Measurements from ENCODE around the gene KCNK15.
A peak's percentile ranks its signal among the peaks of the same experiment; 100 is the strongest.
"Not testable (repeated sequence)": the region's sequence is repeated elsewhere in the genome, so short reads cannot be mapped to it uniquely, and the experiment has no call there.

The KCNK15 gene

DNA sequence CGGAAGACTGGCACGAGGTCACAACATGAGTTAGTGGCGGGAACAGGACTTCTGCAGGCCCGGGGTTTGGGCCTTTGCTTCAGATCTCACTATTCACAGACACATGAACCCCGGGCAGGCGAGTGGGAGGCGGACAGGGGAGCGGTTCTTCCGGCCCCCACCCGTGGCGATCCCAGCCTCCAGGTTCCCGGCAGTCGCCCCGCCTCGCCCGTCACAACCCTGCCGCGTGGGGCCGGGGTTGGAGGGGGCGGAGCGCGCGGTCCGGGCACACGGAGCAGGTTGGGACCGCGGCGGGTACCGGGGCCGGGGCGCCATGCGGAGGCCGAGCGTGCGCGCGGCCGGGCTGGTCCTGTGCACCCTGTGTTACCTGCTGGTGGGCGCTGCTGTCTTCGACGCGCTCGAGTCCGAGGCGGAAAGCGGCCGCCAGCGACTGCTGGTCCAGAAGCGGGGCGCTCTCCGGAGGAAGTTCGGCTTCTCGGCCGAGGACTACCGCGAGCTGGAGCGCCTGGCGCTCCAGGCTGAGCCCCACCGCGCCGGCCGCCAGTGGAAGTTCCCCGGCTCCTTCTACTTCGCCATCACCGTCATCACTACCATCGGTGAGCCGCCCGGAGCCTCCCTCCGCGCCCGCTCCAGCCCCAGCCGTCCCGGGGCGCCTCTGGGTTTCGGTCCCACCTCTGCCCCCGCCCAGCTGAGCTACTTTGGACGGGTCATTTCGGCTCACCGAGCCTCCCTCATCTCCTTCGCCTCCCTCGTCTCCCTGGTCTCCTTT, at the start of gene KCNK15:
Gene KCNK15 (plus strand): TSS at position 268 of the 769 bp plus-strand sequence. CDS start 46 bp downstream, at position 314.
- H3K27ac ChIP-seq (ENCODE audit: low read length): no peak within 1 kb of the TSS
- no peaks in the 10 kb centered on the region for H3K9me3 ChIP-seq (ENCODE audit: control insufficient read depth in 1 of 2, low read length in 2 of 2)
- H3K36me3 ChIP-seq (ENCODE audit: control insufficient read depth in 1 of 2, insufficient read depth in 2 of 2, low read length in 2 of 2): no peaks in the 10 kb centered on the region
- H3K4me1 ChIP-seq (ENCODE audit: control insufficient read depth in 1 of 2, insufficient read depth in 2 of 2, low read length in 2 of 2): peaks cover 0 to 4% of the 10 kb centered on the region in 2 donors
- H3K4me3 ChIP-seq (ENCODE audit: low read depth in 1 of 2, low read length in 2 of 2): peak within 1 kb of the TSS; percentile 17 to 65
- peaks cover 24% of the 10 kb centered on the region for H3K27me3 ChIP-seq (ENCODE audit: low read depth, low read length)

DNA sequence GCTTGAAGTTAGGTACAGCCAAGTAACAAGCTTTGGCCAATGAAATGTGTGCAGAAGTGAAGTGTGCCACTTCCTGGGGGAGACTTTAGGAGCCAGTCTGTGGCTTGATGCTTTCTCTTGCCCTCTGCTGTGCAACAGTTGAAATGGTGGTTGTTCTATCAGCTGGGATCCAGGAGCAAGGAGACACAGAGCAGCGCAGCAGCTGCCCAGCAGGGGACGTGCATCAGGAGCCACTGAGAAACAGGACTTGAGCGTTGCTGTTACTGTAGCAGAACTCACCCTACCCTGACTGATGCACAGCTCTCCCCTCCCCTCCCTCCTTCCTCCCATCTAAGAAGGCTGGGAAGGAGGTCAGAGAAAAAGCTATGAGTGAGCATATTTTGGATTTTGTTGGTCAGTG, 49.4 kb upstream of the KCNK15 start:
- Histone ChIP-seq H3K9me3 (ENCODE audit: control insufficient read depth in 1 of 2, low read length in 2 of 2) (peaks cover 0 to 2% of the 10 kb centered on the region in 2 donors), H3K4me1 (ENCODE audit: control insufficient read depth in 1 of 2, insufficient read depth in 2 of 2, low read length in 2 of 2) (peaks cover 0 to 16% of the 10 kb centered on the region in 2 donors), H3K27ac (ENCODE audit: low read length) (no peak overlapping the region), H3K36me3 (ENCODE audit: control insufficient read depth in 1 of 2, insufficient read depth in 2 of 2, low read length in 2 of 2) (no peaks in the 10 kb centered on the region), H3K27me3 (ENCODE audit: low read depth, low read length) (no peaks in the 10 kb centered on the region), H3K4me3 (ENCODE audit: low read depth in 1 of 2, low read length in 2 of 2) (no peak overlapping the region)

DNA sequence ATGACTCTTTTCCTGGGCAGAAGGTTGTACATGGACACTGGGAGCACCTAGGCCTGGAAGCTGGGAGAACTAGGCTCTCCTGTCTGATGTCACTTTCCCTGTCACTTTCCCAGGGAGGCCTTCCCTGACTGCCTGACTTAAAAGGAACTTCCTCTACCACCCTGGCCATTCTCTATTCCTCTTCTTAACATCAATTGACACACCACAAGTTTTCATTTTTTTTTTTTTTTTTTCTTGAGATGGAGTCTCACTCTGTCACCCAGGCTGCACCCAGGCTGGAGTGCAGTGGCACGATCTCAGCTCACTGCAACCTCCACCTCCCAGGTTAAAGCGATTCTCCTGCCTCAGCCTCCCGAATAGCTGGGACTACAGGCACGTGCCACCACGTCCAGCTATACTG, 48.6 kb upstream of the KCNK15 start:
- H3K27me3 ChIP-seq (ENCODE audit: low read depth, low read length); H3K4me3 ChIP-seq (ENCODE audit: low read depth in 1 of 2, low read length in 2 of 2); H3K36me3 ChIP-seq (ENCODE audit: control insufficient read depth in 1 of 2, insufficient read depth in 2 of 2, low read length in 2 of 2); H3K9me3 ChIP-seq (ENCODE audit: control insufficient read depth in 1 of 2, low read length in 2 of 2); H3K27ac ChIP-seq (ENCODE audit: low read length): not testable (repeated sequence)
- peaks cover 6 to 16% of the 10 kb centered on the region in 2 donors for H3K4me1 ChIP-seq (ENCODE audit: control insufficient read depth in 1 of 2, insufficient read depth in 2 of 2, low read length in 2 of 2)

DNA sequence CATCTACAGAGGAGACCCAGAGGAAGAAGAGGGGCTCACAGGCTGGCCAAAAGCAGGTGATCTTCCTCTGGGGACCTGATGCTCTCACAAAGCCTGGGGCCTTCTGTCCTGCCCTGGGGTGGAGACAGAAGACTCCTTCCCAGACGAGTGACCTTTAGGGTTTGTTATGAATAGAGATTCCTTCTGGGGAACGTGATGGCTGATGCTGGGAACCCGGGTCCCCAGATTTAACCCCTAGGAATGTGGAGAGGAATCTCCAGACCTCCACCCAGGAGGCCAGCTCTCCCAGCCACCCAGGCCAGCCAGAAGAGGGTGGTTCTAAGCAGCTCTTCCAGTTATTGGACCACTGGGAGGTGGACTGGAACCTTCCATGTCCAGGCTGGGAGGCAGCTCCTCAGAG, 47.3 kb upstream of the KCNK15 start:
- no peaks in the 10 kb centered on the region for H3K27me3 ChIP-seq (ENCODE audit: low read depth, low read length)

DNA sequence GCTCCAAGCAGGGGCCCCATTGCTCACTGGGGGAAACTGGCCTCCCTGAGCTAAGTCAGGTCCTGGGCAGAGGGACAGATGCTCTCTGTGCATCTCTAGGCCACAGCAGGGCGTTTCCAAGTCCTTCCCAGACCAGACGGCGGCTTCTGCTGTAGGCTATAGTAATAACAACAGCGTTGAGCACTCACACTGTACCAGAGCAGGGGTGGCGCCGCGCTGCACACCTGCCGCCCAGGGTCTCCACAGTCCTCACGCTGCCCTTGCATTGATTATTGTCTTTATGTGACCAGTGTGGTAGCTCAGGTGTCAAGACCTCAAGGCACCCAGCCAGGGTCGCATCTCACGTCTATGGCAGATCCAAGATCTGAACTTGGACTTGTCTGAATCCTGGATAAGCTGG, 45.4 kb upstream of the KCNK15 start:
- H3K9me3 ChIP-seq (ENCODE audit: control insufficient read depth in 1 of 2, low read length in 2 of 2): no peaks in the 10 kb centered on the region
- peaks cover 14 to 17% of the 10 kb centered on the region in 2 donors for H3K4me1 ChIP-seq (ENCODE audit: control insufficient read depth in 1 of 2, insufficient read depth in 2 of 2, low read length in 2 of 2)
- no peak overlapping the region for H3K4me3 ChIP-seq (ENCODE audit: low read depth in 1 of 2, low read length in 2 of 2)
- H3K27me3 ChIP-seq (ENCODE audit: low read depth, low read length): no peaks in the 10 kb centered on the region
- no peak overlapping the region for H3K27ac ChIP-seq (ENCODE audit: low read length)
- H3K36me3 ChIP-seq (ENCODE audit: control insufficient read depth in 1 of 2, insufficient read depth in 2 of 2, low read length in 2 of 2): no peaks in the 10 kb centered on the region

More for the DNA sequence above, 47.3 kb upstream of the KCNK15 start:
- no peak overlapping the region for H3K4me3 ChIP-seq (ENCODE audit: low read depth in 1 of 2, low read length in 2 of 2)
- no peaks in the 10 kb centered on the region for H3K9me3 ChIP-seq (ENCODE audit: control insufficient read depth in 1 of 2, low read length in 2 of 2)
- H3K4me1 ChIP-seq (ENCODE audit: control insufficient read depth in 1 of 2, insufficient read depth in 2 of 2, low read length in 2 of 2): peaks cover 14 to 18% of the 10 kb centered on the region in 2 donors
- H3K36me3 ChIP-seq (ENCODE audit: control insufficient read depth in 1 of 2, insufficient read depth in 2 of 2, low read length in 2 of 2): no peaks in the 10 kb centered on the region
- H3K27ac ChIP-seq (ENCODE audit: low read length): no peak overlapping the region

DNA sequence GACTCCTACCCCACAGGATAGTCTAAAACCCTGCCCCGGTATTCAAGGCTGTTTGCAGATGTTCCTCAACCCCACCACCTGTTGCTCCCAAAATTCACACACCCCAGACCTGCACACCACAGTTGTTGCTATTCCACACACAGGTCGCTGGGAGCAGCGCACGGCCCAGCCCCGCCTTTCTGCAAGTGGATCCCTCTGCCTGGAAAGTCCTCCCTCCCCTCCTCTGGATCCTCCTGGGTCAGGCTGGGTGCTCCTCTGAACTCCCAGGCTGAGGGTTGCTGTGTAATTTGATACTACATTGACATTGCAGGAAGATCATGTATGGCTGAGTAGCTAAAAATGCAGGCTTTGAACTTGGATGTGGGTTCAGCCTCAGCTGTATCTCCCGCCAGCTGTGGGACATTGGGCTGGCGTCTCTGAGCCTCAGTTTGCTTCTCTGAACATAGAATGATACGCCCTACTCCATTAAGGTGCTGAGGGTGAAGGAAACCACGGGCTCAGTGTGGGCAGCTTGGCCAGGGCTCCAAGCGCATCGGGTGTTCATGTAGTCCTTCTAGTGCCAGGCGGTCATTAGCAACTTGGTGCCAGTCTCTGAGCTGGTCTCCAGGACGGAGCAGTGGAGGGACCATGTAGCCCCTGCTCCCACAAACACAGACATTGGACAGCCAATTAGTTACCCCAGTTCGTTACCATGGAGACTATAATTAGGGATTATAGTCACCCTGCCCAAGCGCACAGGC, 44.4 kb upstream of the KCNK15 start:
- Histone ChIP-seq H3K9me3 (ENCODE audit: control insufficient read depth in 1 of 2, low read length in 2 of 2) (no peaks in the 10 kb centered on the region), H3K4me3 (ENCODE audit: low read depth in 1 of 2, low read length in 2 of 2) (no peak overlapping the region), H3K27ac (ENCODE audit: low read length) (no peak overlapping the region), H3K36me3 (ENCODE audit: control insufficient read depth in 1 of 2, insufficient read depth in 2 of 2, low read length in 2 of 2) (no peaks in the 10 kb centered on the region), H3K4me1 (ENCODE audit: control insufficient read depth in 1 of 2, insufficient read depth in 2 of 2, low read length in 2 of 2) (peaks cover 14 to 15% of the 10 kb centered on the region in 2 donors), H3K27me3 (ENCODE audit: low read depth, low read length) (no peaks in the 10 kb centered on the region)

DNA sequence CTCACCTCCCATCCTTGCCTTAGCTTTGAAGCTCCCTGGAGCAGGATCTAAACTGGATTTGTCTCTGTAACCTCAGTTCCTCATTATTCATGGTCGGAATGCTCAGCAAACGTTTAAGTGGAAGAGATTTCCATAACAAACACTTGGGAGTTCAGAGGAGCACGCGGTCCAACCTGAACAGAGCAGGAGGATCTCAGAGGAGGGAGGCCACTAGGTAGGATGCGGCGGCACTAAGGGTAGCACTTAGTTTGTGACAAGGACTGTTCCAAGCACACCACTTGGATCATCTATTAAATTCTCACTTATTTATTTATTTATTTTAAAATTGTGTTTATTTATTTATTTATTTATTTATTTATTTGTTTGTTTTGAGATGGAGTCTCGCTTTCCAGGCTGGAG, 43.8 kb upstream of the KCNK15 start:
- Histone ChIP-seq H3K4me3 (ENCODE audit: low read depth in 1 of 2, low read length in 2 of 2) (no peak overlapping the region), H3K4me1 (ENCODE audit: control insufficient read depth in 1 of 2, insufficient read depth in 2 of 2, low read length in 2 of 2) (peaks cover 14 to 15% of the 10 kb centered on the region in 2 donors), H3K27me3 (ENCODE audit: low read depth, low read length) (no peaks in the 10 kb centered on the region), H3K36me3 (ENCODE audit: control insufficient read depth in 1 of 2, insufficient read depth in 2 of 2, low read length in 2 of 2) (no peaks in the 10 kb centered on the region), H3K9me3 (ENCODE audit: control insufficient read depth in 1 of 2, low read length in 2 of 2) (no peaks in the 10 kb centered on the region), H3K27ac (ENCODE audit: low read length) (no peak overlapping the region)

DNA sequence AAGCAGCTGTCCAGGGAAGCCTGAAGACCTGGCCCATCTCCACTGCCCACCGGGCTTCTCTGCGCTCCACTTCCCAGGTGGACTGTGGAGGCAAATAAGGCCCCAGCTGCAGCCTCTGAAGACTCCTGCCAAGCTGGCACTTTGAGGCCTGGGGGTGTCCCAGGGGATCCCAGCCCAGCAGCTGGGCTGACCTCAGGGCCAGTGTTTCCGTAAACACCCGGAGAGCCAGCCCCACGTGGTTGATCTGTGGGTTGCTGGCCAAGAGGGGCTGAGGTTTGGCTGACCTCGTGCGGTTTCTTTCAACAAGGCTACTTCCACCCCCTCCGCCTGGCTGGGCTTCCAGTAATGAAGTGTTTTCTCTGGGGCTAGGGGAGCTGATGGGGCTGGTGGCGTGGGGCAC, 42.9 kb upstream of the KCNK15 start:
- no peak overlapping the region for H3K4me3 ChIP-seq (ENCODE audit: low read depth in 1 of 2, low read length in 2 of 2)
- H3K36me3 ChIP-seq (ENCODE audit: control insufficient read depth in 1 of 2, insufficient read depth in 2 of 2, low read length in 2 of 2): no peaks in the 10 kb centered on the region
- H3K9me3 ChIP-seq (ENCODE audit: control insufficient read depth in 1 of 2, low read length in 2 of 2): no peaks in the 10 kb centered on the region
- H3K27me3 ChIP-seq (ENCODE audit: low read depth, low read length): no peaks in the 10 kb centered on the region
- no peak overlapping the region for H3K27ac ChIP-seq (ENCODE audit: low read length)
- peaks cover 14 to 15% of the 10 kb centered on the region in 2 donors for H3K4me1 ChIP-seq (ENCODE audit: control insufficient read depth in 1 of 2, insufficient read depth in 2 of 2, low read length in 2 of 2)

DNA sequence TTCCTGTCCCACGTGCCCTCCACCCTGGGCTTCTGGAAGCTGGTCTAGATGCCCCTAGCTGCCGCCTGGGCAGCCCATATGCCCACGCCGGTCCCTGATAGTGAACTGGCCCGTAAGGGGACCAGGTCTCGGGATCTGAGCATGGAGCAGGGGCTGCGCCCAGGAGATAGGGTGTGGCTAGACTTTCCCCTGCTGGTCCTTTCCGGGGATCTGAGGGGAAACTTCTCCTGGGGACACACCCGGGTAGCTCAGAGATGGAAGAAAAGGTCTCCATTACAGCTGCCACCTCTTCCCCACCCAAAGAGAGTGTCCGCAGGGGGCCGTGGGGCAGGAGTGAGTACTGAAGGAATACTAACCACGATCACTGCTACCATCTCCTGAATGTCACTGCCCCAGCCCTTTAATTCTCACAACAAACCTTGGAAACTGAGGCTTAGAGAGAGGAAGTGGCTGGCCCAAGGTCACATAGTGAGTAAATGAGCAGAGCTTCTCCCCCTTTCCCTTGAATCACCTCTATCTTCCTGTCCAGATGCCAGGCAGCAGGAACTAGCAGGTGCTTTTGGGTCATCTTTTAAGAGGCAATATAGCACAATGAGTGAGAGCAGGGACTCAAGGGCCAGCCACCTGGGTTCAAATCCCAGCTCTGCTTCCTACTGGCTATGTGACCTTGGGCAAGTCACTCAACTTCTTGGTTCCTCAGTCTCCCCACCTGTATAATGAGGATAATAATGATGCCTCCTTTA, 42.3 kb upstream of the KCNK15 start:
- H3K27ac ChIP-seq (ENCODE audit: low read length): no peak overlapping the region
- no peaks in the 10 kb centered on the region for H3K9me3 ChIP-seq (ENCODE audit: control insufficient read depth in 1 of 2, low read length in 2 of 2)
- H3K27me3 ChIP-seq (ENCODE audit: low read depth, low read length): no peaks in the 10 kb centered on the region
- peaks cover 14 to 15% of the 10 kb centered on the region in 2 donors for H3K4me1 ChIP-seq (ENCODE audit: control insufficient read depth in 1 of 2, insufficient read depth in 2 of 2, low read length in 2 of 2)
- H3K4me3 ChIP-seq (ENCODE audit: low read depth in 1 of 2, low read length in 2 of 2): no peak overlapping the region
- no peaks in the 10 kb centered on the region for H3K36me3 ChIP-seq (ENCODE audit: control insufficient read depth in 1 of 2, insufficient read depth in 2 of 2, low read length in 2 of 2)

DNA sequence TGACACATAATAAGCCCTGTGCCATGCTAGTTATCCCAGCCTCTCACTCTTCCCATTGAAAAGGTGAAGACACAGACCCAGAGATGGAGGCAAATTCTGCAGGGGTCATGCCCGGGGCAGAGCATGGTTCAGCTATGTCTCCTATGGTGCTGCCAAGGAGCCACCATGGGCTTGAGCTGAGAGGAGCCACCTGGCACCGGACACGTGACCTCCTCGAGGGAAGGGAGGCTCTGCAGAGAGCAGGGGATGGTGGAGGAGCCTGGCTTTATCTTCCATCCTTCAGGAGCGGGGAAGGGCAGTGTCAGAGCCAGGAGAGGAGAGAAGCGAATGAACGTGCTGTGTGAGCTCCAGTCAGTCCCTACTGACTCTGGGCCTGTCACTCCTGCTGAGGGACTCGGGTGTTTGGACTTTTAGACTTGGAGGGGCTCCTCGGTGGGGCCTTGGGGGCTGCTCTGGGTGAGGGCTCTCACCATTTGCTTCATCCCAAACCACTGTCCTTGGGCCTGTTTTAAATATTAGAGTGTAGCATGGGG, 41.6 kb upstream of the KCNK15 start:
- Histone ChIP-seq H3K27me3 (ENCODE audit: low read depth, low read length) (no peaks in the 10 kb centered on the region), H3K36me3 (ENCODE audit: control insufficient read depth in 1 of 2, insufficient read depth in 2 of 2, low read length in 2 of 2) (no peaks in the 10 kb centered on the region), H3K9me3 (ENCODE audit: control insufficient read depth in 1 of 2, low read length in 2 of 2) (no peaks in the 10 kb centered on the region), H3K4me3 (ENCODE audit: low read depth in 1 of 2, low read length in 2 of 2) (no peak overlapping the region), H3K27ac (ENCODE audit: low read length) (no peak overlapping the region), H3K4me1 (ENCODE audit: control insufficient read depth in 1 of 2, insufficient read depth in 2 of 2, low read length in 2 of 2) (peaks cover 14 to 15% of the 10 kb centered on the region in 2 donors)

DNA sequence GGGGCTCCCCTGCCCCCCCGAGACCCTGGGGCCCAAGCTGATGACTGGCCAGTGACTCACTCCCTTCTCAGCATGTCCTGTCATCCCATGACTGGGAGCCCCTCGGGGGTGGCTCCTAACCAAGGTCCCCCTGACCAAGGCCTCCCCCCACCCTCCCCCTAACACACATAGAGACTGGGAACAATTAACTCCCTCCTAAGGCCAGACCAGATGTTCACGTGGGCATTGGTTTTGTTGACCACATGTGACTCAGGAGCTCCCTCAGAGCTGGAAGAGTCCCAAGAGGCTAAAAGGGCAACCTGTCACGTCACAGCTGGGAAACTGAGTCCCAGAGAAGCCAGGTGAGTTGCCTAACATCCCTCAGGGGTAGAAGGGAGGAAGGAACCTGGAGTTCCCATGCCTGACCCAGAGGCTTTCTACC, 41.1 kb upstream of the KCNK15 start:
- no peaks in the 10 kb centered on the region for H3K9me3 ChIP-seq (ENCODE audit: control insufficient read depth in 1 of 2, low read length in 2 of 2)
- no peaks in the 10 kb centered on the region for H3K36me3 ChIP-seq (ENCODE audit: control insufficient read depth in 1 of 2, insufficient read depth in 2 of 2, low read length in 2 of 2)
- H3K27me3 ChIP-seq (ENCODE audit: low read depth, low read length): no peaks in the 10 kb centered on the region
- H3K27ac ChIP-seq (ENCODE audit: low read length): no peak overlapping the region
- H3K4me3 ChIP-seq (ENCODE audit: low read depth in 1 of 2, low read length in 2 of 2): no peak overlapping the region
- H3K4me1 ChIP-seq (ENCODE audit: control insufficient read depth in 1 of 2, insufficient read depth in 2 of 2, low read length in 2 of 2): peaks cover 14 to 15% of the 10 kb centered on the region in 2 donors

Measured in muscle layer of duodenum (tissue), 2 donors.